ENCODE measurements around the gene UTS2R.
"Not testable (repeated sequence)": the region's sequence is repeated elsewhere in the genome, so short reads cannot be mapped to it uniquely, and the experiment has no call there.

Gene UTS2R

DNA sequence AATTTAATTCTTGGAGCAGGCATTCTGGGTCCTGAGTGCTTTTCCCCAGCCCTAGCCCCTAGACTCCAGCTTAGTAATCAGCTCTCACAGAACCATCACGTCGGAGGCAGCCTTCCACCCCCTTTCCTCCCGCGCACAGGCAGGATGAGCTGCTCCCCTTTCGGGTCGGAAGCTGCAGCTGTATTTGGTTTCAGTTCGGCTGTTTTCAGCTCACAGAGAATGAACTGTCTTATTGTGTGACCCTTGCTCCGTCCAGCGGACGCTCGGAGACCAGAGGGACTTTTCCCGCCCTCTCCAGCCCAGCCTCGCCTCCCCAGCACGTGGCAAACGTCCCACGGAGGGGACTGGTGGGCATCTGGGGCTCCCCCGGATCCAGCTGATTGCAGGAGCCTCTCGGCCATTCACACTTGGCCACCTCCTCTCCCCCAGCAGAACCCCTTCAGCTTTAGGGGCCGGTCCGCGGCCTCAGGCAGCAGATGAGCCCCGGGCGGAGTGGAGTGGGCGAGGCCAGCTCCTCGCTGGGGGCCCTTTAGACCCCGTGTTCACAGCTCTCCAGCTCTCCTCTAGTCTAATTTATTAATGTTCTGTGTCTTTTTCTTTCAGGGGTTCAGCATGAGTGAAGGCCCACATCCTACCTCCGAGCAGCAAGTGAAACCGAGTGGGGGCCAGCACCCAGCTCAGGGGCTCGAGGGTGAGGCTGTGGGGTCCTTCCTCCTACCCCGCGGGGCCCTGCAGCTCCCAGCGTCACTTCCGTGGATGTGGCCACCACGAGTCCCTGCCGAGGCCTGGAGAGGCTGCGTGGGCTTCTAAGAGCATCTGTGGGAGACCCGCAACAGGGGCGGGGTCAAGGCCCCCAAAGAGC is 863 bp upstream of the UTS2R start:
- FAIRE-seq (no peak), DNase-seq (ENCODE audit: insufficient read length, low spot score) (no peak)
- TF ChIP-seq POLR2A (IDR thresholded peaks at IDR 0.05; ENCODE audit: low read depth, low read length): no peak

DNA sequence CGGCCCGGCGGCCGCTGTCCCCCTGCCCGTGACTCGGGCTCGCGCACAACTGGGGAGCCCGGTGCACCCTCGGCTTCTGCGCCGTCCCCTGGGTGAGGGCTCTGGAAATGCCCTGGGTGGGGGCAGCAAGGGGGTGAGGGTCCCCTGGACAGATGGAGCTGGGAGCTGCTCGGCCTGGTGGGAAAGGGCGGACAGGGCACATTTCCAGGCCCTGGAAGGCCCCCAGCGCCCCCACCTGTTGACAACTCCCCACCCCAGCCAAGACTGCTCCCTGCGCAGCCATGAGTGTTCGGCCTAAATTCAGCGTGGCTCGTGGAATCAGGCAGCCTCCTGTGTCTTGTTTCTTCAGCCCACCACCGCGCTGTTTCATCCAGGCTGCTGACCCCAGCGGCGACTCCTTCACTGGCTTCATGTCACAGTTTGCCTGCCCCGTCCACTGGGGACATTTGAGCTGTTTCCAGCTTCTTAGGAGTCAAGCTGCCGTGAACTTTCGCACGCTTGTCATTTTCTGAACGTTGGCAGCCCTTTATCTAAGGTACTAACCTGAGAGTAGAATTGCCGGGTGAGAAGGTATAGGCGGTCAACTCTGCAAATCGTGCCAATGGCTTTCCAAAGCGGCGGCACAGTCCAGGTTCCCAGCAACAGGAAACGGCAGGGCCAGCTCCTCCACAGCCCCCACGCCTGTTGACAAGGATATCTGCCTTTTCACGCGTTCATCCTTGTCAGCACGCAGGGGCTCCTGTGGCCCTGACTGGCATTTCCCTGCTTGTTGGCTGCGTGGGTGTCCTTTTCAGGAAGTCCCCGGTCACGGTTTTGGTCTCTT is 895 bp downstream of the UTS2R start:
- FAIRE-seq (no peak), DNase-seq (ENCODE audit: insufficient read length, low spot score) (no peak)
- TF ChIP-seq POLR2A (IDR thresholded peaks at IDR 0.05; ENCODE audit: low read depth, low read length): no peak

DNA sequence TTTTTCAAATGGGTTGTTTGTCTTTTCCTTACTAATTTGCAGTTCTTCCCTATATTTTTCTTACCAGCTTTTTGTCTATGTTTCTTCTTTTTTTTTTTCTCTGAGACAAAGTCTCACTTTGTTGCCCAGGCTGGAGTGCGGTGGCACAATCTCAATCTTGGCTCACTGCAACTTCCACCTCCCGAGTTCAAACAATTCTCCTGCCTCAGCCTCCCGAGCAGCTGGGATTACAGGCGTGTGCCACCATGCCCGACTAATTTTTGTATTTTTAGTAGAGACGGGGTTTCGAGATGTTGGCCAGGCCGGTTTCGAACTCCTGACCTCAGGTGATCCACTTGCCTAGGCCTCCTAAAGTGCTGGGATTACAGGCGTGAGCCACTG is 1.5 kb downstream of the UTS2R start:
- not testable (repeated sequence) for FAIRE-seq; DNase-seq (ENCODE audit: insufficient read length, low spot score)

DNA sequence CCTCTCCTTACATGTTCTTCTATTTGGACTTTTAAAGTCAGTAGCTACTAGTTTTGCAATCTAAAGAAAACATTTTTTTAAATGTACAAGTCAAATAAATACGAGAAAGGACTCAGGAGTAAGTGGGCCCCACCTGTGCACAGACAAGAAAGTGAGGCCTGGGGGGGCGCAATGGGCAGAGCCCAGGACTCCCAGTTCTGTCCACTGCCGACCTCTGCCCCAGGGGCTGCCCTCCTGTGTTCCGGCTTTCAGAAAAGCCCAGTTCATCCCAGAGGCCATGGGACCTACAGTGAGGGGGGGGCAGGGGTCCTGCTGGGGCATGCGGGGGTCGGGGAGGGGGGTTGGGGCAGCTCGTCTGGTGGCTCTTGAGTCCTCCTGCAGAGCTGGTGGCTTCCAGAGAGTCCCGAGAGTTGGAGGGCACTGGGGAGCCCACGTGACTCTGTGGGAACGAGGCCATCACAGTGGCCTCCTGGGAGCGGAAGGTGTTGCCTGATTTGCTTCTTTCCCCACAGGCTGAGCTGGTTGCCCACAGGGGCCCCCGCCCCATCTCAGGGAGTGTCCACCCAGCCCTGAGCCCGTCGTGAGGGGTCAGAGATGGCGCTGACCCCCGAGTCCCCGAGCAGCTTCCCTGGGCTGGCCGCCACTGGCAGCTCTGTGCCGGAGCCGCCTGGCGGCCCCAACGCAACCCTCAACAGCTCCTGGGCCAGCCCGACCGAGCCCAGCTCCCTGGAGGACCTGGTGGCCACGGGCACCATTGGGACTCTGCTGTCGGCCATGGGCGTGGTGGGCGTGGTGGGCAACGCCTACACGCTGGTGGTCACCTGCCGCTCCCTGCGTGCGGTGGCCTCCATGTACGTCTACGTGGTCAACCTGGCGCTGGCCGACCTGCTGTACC is 2.4 kb downstream of the UTS2R start:
- FAIRE-seq (no peak), DNase-seq (ENCODE audit: insufficient read length, low spot score) (no peak)

DNA sequence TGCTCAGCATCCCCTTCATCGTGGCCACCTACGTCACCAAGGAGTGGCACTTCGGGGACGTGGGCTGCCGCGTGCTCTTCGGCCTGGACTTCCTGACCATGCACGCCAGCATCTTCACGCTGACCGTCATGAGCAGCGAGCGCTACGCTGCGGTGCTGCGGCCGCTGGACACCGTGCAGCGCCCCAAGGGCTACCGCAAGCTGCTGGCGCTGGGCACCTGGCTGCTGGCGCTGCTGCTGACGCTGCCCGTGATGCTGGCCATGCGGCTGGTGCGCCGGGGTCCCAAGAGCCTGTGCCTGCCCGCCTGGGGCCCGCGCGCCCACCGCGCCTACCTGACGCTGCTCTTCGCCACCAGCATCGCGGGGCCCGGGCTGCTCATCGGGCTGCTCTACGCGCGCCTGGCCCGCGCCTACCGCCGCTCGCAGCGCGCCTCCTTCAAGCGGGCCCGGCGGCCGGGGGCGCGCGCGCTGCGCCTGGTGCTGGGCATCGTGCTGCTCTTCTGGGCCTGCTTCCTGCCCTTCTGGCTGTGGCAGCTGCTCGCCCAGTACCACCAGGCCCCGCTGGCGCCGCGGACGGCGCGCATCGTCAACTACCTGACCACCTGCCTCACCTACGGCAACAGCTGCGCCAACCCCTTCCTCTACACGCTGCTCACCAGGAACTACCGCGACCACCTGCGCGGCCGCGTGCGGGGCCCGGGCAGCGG is 3.2 kb downstream of the UTS2R start:
- DNase-seq (ENCODE audit: insufficient read length, low spot score) (no peak), FAIRE-seq (no peak)
- no peak for TF ChIP-seq POLR2A (IDR thresholded peaks at IDR 0.05; ENCODE audit: low read depth, low read length)

More for the DNA sequence above, 2.4 kb downstream of the UTS2R start:
- no peak for TF ChIP-seq POLR2A (IDR thresholded peaks at IDR 0.05; ENCODE audit: low read depth, low read length)

DNA sequence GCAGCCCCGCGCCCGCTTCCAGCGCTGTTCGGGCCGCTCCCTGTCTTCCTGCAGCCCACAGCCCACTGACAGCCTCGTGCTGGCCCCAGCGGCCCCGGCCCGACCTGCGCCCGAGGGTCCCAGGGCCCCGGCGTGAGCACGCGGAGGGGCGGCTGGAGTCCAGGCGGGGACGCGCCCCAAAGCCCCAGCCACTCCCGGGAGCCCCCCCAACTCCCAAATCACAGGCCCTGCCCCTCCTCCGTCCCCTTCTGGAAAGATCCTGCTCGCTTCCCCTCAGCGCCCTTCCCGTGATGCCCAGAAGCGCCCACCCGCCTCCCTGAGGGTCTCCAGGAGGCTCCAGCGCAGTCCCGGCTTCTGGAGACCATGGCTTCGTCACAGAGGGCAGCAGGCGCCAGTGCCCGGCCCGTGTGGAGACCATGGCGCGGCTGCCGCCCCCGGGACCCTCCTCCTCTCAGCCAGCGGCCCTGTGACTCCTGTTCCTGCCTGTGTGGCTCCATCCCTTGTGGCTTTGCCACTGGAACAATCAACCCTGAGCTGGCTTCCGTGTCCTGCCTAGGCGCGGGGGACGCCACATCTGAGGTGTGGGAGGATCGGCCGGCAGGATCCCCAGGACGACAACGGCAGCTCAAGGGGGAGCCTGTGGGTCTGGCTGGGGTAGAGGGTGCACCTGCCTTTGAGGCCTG is 3.9 kb downstream of the UTS2R start:
- no peak for TF ChIP-seq POLR2A (IDR thresholded peaks at IDR 0.05; ENCODE audit: low read depth, low read length)
- no peak for DNase-seq (ENCODE audit: insufficient read length, low spot score)
- FAIRE-seq: no peak

DNA sequence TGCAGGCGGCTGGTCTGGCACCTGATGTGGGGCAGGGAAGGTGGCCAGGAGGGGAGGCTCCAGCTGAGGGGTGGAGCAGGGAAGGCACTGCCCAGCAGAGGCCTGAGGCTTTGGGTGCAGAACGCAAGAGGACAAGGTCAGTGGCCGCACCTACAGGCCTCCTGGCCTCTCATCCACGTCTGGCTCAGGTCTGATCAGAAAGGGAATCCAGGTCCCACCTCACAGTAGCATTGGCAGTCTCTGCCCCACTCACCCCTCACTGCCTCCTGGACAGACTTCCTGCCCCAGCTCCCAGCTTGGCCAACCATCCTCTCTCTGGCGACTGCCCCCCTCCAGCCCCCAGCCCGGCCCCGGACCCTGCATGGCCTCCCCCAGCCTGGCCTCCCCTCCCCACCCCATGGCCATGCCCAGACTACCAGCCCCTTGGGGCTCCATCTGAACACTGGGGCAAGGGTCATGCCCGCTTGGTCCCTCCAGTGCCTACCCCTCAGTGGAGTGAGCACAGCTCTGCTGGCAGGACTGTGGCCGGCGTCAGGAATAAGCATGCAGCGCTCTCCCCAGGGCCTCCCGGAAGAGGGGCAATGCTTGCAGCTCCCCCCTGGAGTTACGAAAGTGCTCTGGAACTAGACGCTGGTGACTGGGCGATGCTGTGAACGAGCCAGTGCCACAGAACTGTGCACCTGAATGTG is 4.6 kb downstream of the UTS2R start:
- FAIRE-seq (no peak), DNase-seq (ENCODE audit: insufficient read length, low spot score) (no peak)
- TF ChIP-seq POLR2A (IDR thresholded peaks at IDR 0.05; ENCODE audit: low read depth, low read length): no peak

DNA sequence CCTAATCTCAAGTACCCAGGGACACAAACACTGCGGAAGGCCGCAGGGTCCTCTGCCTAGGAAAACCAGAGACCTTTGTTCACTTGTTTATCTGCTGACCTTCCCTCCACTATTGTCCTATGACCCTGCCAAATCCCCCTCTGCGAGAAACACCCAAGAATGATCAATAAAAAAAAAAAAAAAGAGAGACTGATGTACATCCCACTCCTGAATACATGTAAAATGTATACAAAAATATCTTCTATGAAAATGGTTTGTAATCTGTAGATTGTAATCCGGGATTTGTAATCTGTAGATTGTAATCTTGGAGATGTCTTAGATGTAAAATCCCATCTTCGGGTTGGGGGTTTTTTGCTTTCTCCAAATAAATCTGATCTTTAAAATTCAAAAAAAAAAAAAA is 5.7 kb downstream of the UTS2R start:
- not testable (repeated sequence) for FAIRE-seq; DNase-seq (ENCODE audit: insufficient read length, low spot score)

DNA sequence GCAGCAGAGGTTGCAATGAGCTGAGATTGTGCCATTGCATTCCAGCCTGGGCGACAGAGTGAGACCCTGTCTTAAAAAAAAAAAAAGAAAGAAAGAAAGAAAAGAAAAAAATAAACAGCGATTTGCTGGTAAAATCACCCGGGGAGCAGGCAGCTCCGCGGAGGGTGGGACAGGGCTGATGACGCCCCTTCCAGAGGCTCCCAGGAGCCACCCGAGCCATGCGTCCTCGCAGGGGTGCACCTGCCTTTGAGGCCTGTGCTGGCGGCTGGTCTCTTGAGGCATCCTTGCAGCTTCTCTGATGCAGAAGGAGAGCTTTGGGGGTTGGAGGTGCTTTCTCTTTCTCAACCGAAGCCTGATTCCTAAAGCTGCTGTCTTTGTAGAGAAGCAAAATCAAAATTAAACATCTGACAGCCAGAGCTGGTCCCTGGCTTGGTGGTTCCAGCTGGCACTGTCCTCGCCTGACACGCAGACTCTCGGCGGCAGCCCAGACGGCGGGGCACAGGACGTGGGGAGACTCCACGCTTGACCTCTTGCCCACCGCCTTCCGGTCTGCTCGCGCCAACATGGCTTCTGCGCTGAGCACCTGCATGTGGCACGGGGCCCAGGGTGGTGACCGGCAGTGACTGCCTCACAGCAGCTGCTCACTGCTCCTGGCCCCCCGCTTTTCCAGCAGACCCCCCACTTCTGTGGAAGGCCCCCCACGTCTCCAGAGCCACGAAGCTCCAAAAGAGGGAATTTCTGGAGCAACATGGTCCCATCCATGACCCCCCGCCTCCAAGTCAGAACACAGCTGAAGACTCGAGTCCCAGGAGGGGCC is 6.6 kb downstream of the UTS2R start:
- FAIRE-seq: no peak
- TF ChIP-seq POLR2A (IDR thresholded peaks at IDR 0.05; ENCODE audit: low read depth, low read length): no peak
- DNase-seq (ENCODE audit: insufficient read length, low spot score): no peak

DNA sequence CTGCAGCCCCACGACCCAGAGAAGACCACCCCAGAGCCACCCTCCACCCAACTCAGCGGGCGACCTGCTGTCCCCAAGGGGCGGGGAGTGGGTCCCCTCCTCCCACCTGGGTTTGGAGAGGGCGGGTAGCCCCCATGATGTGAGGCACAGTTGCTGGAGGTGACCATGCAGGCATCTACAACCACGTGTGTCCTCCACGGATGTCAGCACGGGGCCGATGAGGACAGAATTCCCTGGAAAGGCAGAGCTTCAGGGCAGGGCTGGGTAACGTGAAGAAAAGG is 7.1 kb downstream of the UTS2R start:
- no peak for TF ChIP-seq POLR2A (IDR thresholded peaks at IDR 0.05; ENCODE audit: low read depth, low read length)
- FAIRE-seq: no peak
- DNase-seq (ENCODE audit: insufficient read length, low spot score): no peak

DNA sequence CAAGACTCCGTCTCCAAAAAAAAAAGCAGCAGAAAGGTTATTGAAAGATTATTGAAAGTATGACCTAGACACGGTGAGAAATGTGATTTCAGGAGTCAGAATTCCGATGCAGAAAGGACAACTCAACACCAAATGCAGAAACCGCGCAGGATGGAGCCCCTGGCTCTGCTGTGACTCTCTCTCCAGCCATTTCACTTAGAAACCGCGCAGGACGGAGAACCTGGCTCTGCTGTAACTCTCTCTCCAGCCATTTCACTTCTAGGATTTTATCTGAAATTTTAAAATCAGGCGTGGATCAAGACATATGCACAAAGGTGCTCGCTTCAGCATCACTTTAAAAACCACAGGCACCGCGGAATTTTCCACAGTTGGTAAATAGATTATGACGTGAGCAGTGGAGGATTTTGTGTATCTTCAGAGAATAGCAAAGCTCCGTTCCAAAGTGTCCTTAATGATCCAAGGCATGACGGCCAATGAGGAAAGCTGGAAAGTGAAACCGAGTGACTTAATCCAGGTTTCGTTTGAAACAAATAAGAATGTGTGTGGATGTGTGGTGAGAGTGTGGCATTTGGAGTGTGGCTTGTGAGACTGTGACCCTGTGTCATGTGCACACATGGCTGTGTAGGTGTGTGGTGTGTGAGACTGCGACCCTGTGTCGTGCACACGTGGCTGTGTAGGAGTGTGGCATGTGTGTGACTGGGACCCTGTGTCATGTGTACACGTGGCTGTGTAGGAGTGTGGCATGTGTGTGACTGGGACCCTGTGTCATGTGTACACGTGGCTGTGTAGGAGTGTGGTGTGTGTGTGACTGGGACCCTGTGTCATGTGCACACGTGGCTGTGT is 9.5 kb downstream of the UTS2R start:
- FAIRE-seq: no peak
- DNase-seq (ENCODE audit: insufficient read length, low spot score): no peak

DNA sequence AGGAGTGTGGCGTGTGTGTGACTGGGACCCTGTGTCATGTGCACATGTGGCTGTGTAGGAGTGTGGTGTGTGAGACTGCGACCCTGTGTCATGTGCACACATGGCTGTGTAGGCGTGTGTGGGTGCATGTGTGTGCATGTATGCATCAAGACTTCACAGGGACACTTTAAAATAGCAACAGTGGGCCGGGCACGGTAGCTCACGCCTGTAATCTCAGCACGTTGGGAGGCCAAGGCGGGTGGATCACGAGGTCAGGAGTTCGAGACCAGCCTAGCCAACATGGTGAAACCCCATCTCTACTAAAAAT is 10.1 kb downstream of the UTS2R start:
- not testable (repeated sequence) for DNase-seq (ENCODE audit: insufficient read length, low spot score); FAIRE-seq

More for the DNA sequence above, 9.5 kb downstream of the UTS2R start:
- TF ChIP-seq POLR2A (IDR thresholded peaks at IDR 0.05; ENCODE audit: low read depth, low read length): no peak

DNA sequence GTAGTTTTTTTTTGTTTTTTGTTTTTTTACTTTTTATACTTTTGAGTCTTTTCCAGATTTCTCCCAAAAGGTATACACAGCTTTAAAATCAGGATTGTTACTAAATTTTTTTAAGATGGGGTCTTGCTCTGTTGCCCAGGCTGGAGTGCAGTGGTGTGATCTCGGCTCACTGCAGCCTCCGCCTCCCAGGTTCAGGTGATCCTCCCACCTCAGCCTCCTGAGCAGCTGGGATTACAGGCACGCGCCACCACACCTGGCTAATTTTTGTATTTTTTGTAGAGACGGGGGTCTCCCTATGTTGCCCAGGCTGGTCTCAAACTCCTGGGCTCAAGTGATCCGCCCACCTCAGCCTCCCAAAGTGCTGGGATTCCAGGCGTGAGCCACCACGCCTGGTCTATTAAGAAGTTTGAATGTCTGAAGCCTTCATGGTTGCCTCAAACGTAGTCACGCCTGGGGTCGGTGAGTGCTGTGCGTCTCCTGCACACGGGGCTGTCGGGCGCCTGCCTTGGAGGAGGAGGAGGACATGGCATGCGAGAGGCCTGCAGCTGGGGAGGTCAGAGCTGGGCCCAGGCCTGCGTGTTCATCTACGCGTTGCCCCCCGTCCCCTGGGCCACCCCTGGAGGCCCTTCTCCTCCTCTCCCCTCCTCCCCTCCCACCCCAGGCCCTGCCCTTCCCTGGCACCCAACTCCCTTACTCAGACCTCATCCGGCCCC is 10.8 kb downstream of the UTS2R start:
- DNase-seq (ENCODE audit: insufficient read length, low spot score); FAIRE-seq: not testable (repeated sequence)
